Fibroblast of the aortic adventitia (primary cell): ENCODE results near the gene ALOXE3. TPM values are rescaled to one million over a fixed set of nuclear protein-coding genes. Genes with fewer than 3 reads are reported as not detected.

Experiments
- DNase-seq: peaks from one replicate; pipeline ENCODE4 v3.0.0-alpha.2; 2010; ENCODE audit warnings: low read depth
- H3K4me3 ChIP-seq: 2 replicates; pipeline ENCODE4 v1.5.1; 2011; ENCODE audit warnings: low read depth, mild to moderate bottlenecking, control low read depth, low read length, moderate library complexity
- CTCF ChIP-seq: IDR thresholded peaks from 2 replicates; pipeline ENCODE4 v1.5.1; 2011; ENCODE audit warnings: mild to moderate bottlenecking, low read length, control low read depth, inconsistent platforms; ENCODE audit not compliant: insufficient read depth
- total RNA-seq: library from RNA; depleted of rRNA; stranded (reverse); fragments of >200 nt; gene quantifications from 2 replicates; pipeline ENCODE4 v1.2.3, GENCODE V29; 2012; ENCODE audit warnings: low replicate concordance

The ALOXE3 gene
- total RNA-seq, 1 donor, result 0.09 TPM

DNA sequence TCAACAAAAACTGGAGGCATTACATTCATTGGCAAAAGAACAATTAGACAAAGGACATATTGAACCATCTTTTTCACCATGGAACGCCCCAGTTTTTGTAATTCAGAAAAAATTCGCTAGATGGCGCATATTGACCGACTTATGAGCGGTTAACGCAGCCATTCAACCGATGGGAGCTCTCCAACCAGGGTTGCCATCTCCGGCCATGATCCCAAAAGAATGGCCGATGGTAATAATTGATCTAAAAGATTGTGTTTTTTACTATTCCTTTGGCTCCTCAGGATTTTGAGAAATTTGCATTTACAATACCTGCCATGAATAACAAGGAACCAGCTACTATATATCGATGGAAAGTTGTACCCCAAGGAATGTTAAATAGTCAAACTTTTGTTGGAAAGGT, 58.0 kb downstream of the ALOXE3 start:
- peak; percentile 65 for TF ChIP-seq CTCF
- DNase-seq, result peak; percentile 80
- H3K4me3 ChIP-seq, result no peak overlapping the region

GRCh38 chr17:8059131-8059530, 59.2 kb downstream of the ALOXE3 start:
- H3K4me3 ChIP-seq, result no peak overlapping the region
- DNase-seq, result no peak
- TF ChIP-seq CTCF, result no peak

DNA sequence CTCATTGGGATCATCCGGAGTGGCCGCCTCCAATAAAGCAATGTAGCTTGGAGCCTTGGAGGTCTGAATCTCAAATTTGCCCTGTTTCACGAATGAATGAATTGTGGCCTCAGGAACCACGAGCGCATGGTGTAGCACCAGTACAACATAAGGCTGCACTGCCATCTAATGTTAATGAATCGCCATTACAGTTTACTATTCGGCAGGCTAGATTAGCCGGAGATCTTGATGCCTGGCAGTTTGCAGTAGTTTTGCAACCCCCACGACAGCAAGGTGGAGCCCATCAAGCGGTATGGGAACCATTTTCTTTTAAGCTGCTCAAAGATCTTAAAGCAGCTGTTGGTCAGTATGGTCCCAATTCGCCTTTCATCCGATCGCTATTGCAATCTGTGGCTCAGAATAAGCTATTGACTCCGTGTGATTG, 60.6 kb downstream of the ALOXE3 start:
- TF ChIP-seq CTCF, result peak; percentile 73
- no peak overlapping the region for H3K4me3 ChIP-seq

GRCh38 chr17:8056976-8057625, 61.2 kb downstream of the ALOXE3 start:
- DNase-seq, result no peak
- H3K4me3 ChIP-seq, result no peak overlapping the region
- TF ChIP-seq CTCF, result no peak

More for the DNA sequence above, 60.6 kb downstream of the ALOXE3 start:
- DNase-seq, result peak; percentile 84

DNA sequence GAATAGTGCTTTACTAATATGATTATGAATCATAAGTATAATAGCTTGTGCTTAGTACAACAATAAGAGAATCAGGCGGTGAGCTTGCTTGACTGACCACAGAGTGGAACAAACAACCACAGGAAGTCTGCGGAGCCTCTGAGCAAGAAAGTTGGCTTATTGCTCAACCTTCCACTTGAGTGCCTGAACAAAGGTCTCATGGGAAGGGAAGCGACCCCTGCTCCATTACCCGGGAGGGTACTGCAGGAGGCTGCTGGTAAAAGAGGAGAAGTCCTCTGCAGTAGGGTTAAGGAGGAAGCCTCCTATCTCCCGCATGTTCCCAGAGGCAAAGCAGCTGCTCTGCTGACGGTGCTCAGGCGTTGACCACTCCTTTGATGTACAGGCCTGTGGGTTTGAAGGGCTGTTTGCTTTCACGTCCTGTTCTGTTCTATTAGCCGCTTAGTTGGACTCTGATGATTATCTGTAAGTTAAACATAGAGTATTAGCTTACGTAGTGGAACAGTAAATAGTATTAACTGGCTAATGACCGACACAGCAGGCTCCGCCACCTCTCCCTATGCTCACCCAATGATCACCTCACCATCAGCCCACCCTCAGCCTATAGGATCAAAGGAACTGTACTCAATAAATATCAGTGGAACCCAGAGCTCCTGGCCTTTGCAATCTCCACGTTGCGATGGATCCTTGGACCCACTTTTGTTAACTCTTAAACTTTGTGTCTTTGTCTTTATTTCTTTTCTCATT, 61.9 kb downstream of the ALOXE3 start:
- H3K4me3 ChIP-seq, result no peak overlapping the region
- DNase-seq, result peak; percentile 75
- no peak for TF ChIP-seq CTCF

GRCh38 chr17:8055851-8056231, 62.5 kb downstream of the ALOXE3 start:
- DNase-seq, result no peak
- no peak for TF ChIP-seq CTCF
- H3K4me3 ChIP-seq, result no peak overlapping the region

DNA sequence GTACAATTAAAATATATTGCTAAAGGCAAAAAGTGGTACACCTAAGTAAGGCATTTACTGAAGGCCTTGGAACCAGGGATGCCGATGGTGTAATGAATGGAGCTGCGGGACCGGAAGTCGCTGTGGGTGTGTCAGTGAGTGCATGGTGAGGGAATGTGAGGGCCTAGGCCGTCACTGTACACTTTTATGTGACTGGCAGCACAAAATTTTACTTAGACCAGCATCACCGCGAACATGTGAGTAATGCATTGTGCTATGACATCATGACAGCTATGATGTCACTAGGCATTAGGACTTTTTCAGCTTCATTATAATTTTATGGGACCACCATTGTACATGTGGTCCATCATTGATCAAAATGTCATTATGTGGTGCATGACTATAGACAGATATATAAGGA, 64.7 kb downstream of the ALOXE3 start:
- H3K4me3 ChIP-seq, result no peak overlapping the region
- DNase-seq, result no peak
- no peak for TF ChIP-seq CTCF
